Gastrocnemius medialis (tissue), 4 donors: ENCODE measurements around the gene GNAT1. TPM values are rescaled to one million over a fixed set of nuclear protein-coding genes. Genes with fewer than 3 reads are reported as not detected.

Experiments used
- ATAC-seq, 2 donors: fragments of 150-250 bp; one replicate each; pipeline ENCODE4 v1.9.1; 2016
- DNase-seq, 2 donors: peaks; one replicate each; pipeline ENCODE4 v3.0.0-alpha.2; 2019
- H3K27ac ChIP-seq, 4 donors: fragments of 200-600 bp; sonication (generic); 1 replicate in 1 of 4; 2 replicates in 3 of 4; pipeline ENCODE4 v1.5.1; 2016 to 2018; ENCODE audit warnings: mild to moderate bottlenecking in 2 of 4, moderate library complexity in 1 of 4
- H3K27me3 ChIP-seq, 3 donors: fragments of 200-600 bp; sonication (generic) in 2 of 3; 1 replicate in 1 of 3; 2 replicates in 2 of 3; pipeline versions ENCODE4 v1.5.1 to v1.6.0; 2016 to 2019; ENCODE audit warnings: mild to moderate bottlenecking in 1 of 3, moderate library complexity in 1 of 3
- H3K36me3 ChIP-seq, 2 donors: fragments of 200-600 bp; sonication (generic) in 1 of 2; one replicate each; pipeline ENCODE4 v1.5.1; 2017 to 2018
- H3K4me1 ChIP-seq, 2 donors: fragments of 200-600 bp; sonication (generic) in 1 of 2; one replicate each; pipeline ENCODE4 v1.5.1; 2016 to 2017; ENCODE audit warnings: mild to moderate bottlenecking in 2 of 2
- H3K4me3 ChIP-seq, 4 donors: fragments of 200-600 bp; sonication (generic) in 3 of 4; 1 replicate in 1 of 4; 2 replicates in 3 of 4; pipeline ENCODE4 v1.5.1; 2016 to 2019; ENCODE audit warnings: mild to moderate bottlenecking in 2 of 4
- H3K9me3 ChIP-seq, 3 donors: fragments of 200-600 bp; sonication (generic) in 2 of 3; 1 replicate in 1 of 3; 2 replicates in 2 of 3; pipeline ENCODE4 v1.5.1; 2016 to 2019
- CTCF ChIP-seq, 5 experiments: fragments of 450-650 bp in 3 of 5; fragments of 200-600 bp in 2 of 5; sonication (generic) in 2 of 5; IDR thresholded peaks in 4 of 5; conservative IDR thresholded peaks in 1 of 5; 1 replicate in 4 of 5; 2 replicates in 1 of 5; pipeline ENCODE4 v1.5.1; 2016 to 2019; ENCODE audit warnings: antibody characterized with exemption in 5 of 5, mild to moderate bottlenecking in 3 of 5, moderate library complexity in 3 of 5
- POLR2A ChIP-seq, 2 donors: fragments of 450-650 bp; IDR thresholded peaks; one replicate each; pipeline ENCODE4 v1.6.1; 2017; ENCODE audit warnings: antibody characterized with exemption in 2 of 2, mild to moderate bottlenecking in 2 of 2, moderate library complexity in 2 of 2
- in situ Hi-C, 4 donors: fragments of 200-750 bp; cut with MboI; loops; one replicate each; pipeline versions ENCODE4 v1.15.0 to v1.8.0; 2017; ENCODE audit warnings: low sequenced_read_pairs in 4 of 4
- intact Hi-C: fragments of 100-400 bp; cut with DNase I; formaldehyde crosslinking; loops from one replicate; pipeline ENCODE4 v1.15.1; 2023; ENCODE audit warnings: low total_unique reads
- total RNA-seq, 4 donors: library from RNA; depleted of rRNA; stranded (reverse); fragments of >200 nt; gene quantifications; one replicate each; pipeline versions ENCODE4 v1.1.0 to v1.2.3, GENCODE V29; 2016

GNAT1 gene
- total RNA-seq, 4 donors from 2014 or later: not detected

DNA sequence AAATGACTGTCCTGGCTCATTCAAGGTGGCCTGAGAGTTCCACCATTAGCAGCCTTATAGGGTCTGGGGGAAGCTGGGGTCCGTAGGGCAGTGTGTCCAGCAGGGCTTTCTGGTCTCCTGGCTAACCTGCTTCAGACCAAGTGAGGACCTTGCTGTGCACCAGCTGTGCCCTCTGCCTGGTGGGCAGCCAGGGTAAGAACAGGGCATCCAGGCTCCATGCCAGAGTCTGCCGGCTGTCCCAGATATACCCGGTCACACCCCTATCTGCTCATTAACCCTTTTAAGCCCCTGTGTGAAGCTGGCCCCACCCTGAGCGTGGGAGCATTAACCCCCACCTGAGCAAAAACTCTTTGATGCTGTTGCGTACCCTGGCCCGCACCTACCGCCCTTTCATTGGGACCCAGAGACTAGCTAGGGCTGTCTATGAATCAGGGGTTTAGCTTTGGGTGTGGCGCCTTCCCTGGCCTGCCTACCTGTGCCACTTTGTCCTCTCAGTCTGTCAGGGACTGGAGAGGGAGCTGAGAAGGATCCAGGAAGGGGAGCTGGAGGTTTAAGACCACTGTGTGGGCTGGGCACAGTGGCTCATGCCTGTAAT lies 18.7 kb upstream of the GNAT1 start:
- ATAC-seq (peak in 1 of 2 donors; percentile 31), DNase-seq (peak in 1 of 2 donors; percentile 48)
- no peak overlapping the region for H3K4me3 ChIP-seq
- no peaks in the 10 kb centered on the region for H3K36me3 ChIP-seq
- no peaks in the 10 kb centered on the region for H3K9me3 ChIP-seq
- intact Hi-C loops: no loop called here
- H3K4me1 ChIP-seq: peaks cover 53% of the 10 kb centered on the region in 2 donors
- peak overlapping the region; percentile 35 to 82 (median 74) for H3K27ac ChIP-seq
- TF ChIP-seq CTCF (IDR thresholded peaks at IDR 0.05 in 4 of 5, conservative IDR thresholded peaks at IDR 0.05 in 1 of 5) (peak in 1 of 5 experiments; percentile 9), POLR2A (IDR thresholded peaks at IDR 0.05) (no peak)
- in situ Hi-C loops: no loop called here
- no peaks in the 10 kb centered on the region for H3K27me3 ChIP-seq

GRCh38 chr3:50173685-50174516 lies 17.5 kb upstream of the GNAT1 start:
- intact Hi-C loops (no loop called here), in situ Hi-C loops (no loop called here)
- DNase-seq (no peak), ATAC-seq (no peak)
- Histone ChIP-seq H3K27ac (no peak overlapping the region), H3K9me3 (no peaks in the 10 kb centered on the region), H3K27me3 (no peaks in the 10 kb centered on the region), H3K4me3 (no peak overlapping the region), H3K4me1 (peaks cover 42% of the 10 kb centered on the region in 2 donors), H3K36me3 (no peaks in the 10 kb centered on the region)
- no peak for TF ChIP-seq CTCF (IDR thresholded peaks at IDR 0.05 in 4 of 5, conservative IDR thresholded peaks at IDR 0.05 in 1 of 5)
- no peak for TF ChIP-seq POLR2A (IDR thresholded peaks at IDR 0.05)

GRCh38 chr3:50174517-50174895 lies 16.9 kb upstream of the GNAT1 start:
- no peak for DNase-seq
- Histone ChIP-seq H3K27me3 (no peaks in the 10 kb centered on the region), H3K27ac (no peak overlapping the region), H3K4me3 (no peak overlapping the region), H3K4me1 (peaks cover 35 to 36% of the 10 kb centered on the region in 2 donors), H3K36me3 (no peaks in the 10 kb centered on the region), H3K9me3 (no peaks in the 10 kb centered on the region)
- intact Hi-C loops: no loop called here
- ATAC-seq: no peak
- TF ChIP-seq CTCF (IDR thresholded peaks at IDR 0.05 in 4 of 5, conservative IDR thresholded peaks at IDR 0.05 in 1 of 5) (no peak), POLR2A (IDR thresholded peaks at IDR 0.05) (no peak)
- in situ Hi-C loops: no loop called here

DNA sequence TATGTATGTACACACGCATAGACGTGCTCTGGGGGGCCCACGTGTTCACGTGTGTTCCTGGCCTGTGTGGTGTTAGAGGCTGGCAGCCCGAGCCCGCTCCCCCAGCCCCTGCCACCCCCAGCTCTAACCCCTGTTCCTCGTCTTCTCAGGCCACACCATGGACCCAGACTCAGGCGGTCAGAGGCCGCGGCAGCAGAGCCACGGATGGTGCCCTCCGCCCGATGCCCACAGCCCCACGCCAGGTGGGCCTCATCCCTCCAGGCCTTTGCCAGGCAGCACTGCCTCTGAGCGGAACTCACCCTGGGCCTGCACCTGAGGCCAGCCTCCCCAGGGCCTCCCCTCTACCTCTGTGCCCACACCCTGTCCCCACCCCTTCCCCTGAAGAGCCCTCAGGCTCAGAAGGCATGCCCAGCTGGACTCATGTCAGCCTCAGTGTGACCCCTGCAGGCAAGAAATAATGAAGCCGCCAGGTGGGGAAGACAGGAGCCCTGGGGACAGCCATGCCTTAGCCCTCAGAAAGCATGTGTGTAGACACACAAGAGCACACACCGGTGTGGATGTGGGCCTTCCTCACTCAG lies 16.4 kb upstream of the GNAT1 start:
- H3K27me3 ChIP-seq: no peaks in the 10 kb centered on the region
- no peak overlapping the region for H3K27ac ChIP-seq
- H3K4me1 ChIP-seq: peaks cover 31 to 32% of the 10 kb centered on the region in 2 donors
- DNase-seq: no peak
- intact Hi-C loops (no loop called here), in situ Hi-C loops (no loop called here)
- no peak overlapping the region for H3K4me3 ChIP-seq
- H3K9me3 ChIP-seq: no peaks in the 10 kb centered on the region
- no peak for TF ChIP-seq POLR2A (IDR thresholded peaks at IDR 0.05)
- TF ChIP-seq CTCF (IDR thresholded peaks at IDR 0.05 in 4 of 5, conservative IDR thresholded peaks at IDR 0.05 in 1 of 5): no peak
- no peaks in the 10 kb centered on the region for H3K36me3 ChIP-seq
- ATAC-seq: no peak
